GM19468 (cell line): ENCODE measurements around the gene TPI1.

Experiments used
- ATAC-seq: cut with Tn5 transposase; IDR thresholded peaks from one replicate; pipeline ENCODE4 v1.9.1; 2021; ENCODE audit warnings: mild to moderate bottlenecking, moderate library complexity, moderate number of reproducible peaks; ENCODE audit not compliant: unreplicated experiment; ENCODE audit errors: extremely low read depth

The TPI1 gene

GRCh38 chr12:6827982-6828780 lies 39.1 kb upstream of the TPI1 start, which contains the start of gene P3H3:
Gene P3H3, plus strand, starts transcription at chr12:6828407. Its CDS starts 34 bp downstream, at chr12:6828441.
- no peak for ATAC-seq

- ATAC-seq = no peak
These were observed 38.4 kb upstream of the TPI1 start for GRCh38 chr12:6828781-6829535.

GRCh38 chr12:6829536-6830220 lies 37.7 kb upstream of the TPI1 start:
- ATAC-seq = no peak

- no peak for ATAC-seq
These were observed 36.9 kb upstream of the TPI1 start for GRCh38 chr12:6830286-6830890.

- ATAC-seq = no peak
These were observed 36.3 kb upstream of the TPI1 start for GRCh38 chr12:6830999-6831398.

GRCh38 chr12:6831450-6831995 lies 35.8 kb upstream of the TPI1 start:
- no peak for ATAC-seq

- no peak for ATAC-seq
These were observed 35.2 kb upstream of the TPI1 start for GRCh38 chr12:6832125-6832524.

- no peak for ATAC-seq
These were observed 34.0 kb upstream of the TPI1 start for GRCh38 chr12:6833189-6833890.

- no peak for ATAC-seq
These were observed 33.1 kb upstream of the TPI1 start for GRCh38 chr12:6834254-6834653.

GRCh38 chr12:6834873-6835272 lies 32.5 kb upstream of the TPI1 start:
- no peak for ATAC-seq

- no peak for ATAC-seq
These were observed 30.5 kb upstream of the TPI1 start for GRCh38 chr12:6836851-6837250.

GRCh38 chr12:6837370-6838060 lies 29.8 kb upstream of the TPI1 start:
- ATAC-seq = no peak

GRCh38 chr12:6838854-6839253 lies 28.5 kb upstream of the TPI1 start:
- ATAC-seq = no peak

- ATAC-seq = no peak
These were observed 27.7 kb upstream of the TPI1 start for GRCh38 chr12:6839482-6840201.

GRCh38 chr12:6840330-6840729 lies 27.0 kb upstream of the TPI1 start:
- ATAC-seq = no peak

GRCh38 chr12:6840761-6841515 lies 26.4 kb upstream of the TPI1 start, which contains the start of gene GNB3:
Gene GNB3, plus strand, starts transcription at chr12:6840925. Its CDS starts 363 bp downstream, at chr12:6841288.
- ATAC-seq = no peak

- ATAC-seq = no peak
These were observed 25.3 kb upstream of the TPI1 start for GRCh38 chr12:6842075-6842474.
